SK-N-MC (cell line): Measurements from ENCODE around the gene DOCK1.

Experiments used
- DNase-seq: peaks from one replicate; pipeline ENCODE4 v3.0.0-alpha.2; 2011; ENCODE audit warnings: low read depth, low spot score
- H3K27ac ChIP-seq: fragments of 200-600 bp; sonication (generic); 2 replicates; pipeline ENCODE4 v1.5.1; 2016; ENCODE audit warnings: mixed run types
- H3K36me3 ChIP-seq: fragments of 200-600 bp; sonication (generic); 2 replicates; pipeline ENCODE4 v1.6.1; 2017; ENCODE audit warnings: antibody characterized with exemption, low read length, mixed read lengths; ENCODE audit not compliant: insufficient read depth
- H3K4me3 ChIP-seq: fragments of 200-600 bp; sonication (generic); 2 replicates; pipeline ENCODE4 v1.5.1; 2016
- H3K9ac ChIP-seq: fragments of 200-600 bp; sonication (generic); 2 replicates; pipeline ENCODE4 v1.8.0; 2017; ENCODE audit warnings: mixed run types, mixed read lengths; ENCODE audit not compliant: insufficient read length
- H3K9me3 ChIP-seq: fragments of 200-600 bp; sonication (generic); 2 replicates; pipeline ENCODE4 v1.6.1; 2017; ENCODE audit warnings: low read depth, mild to moderate bottlenecking, antibody characterized with exemption, low read length, moderate library complexity, mixed read lengths
- EZH2 ChIP-seq: fragments of 200-600 bp; sonication (generic); IDR thresholded peaks from one replicate; pipeline ENCODE4 v1.6.1; 2017; ENCODE audit warnings: antibody characterized with exemption
- FOXP2 ChIP-seq: optimal IDR thresholded peaks from 2 replicates; pipeline ENCODE3; 2011; ENCODE audit warnings: mild to moderate bottlenecking, moderate library complexity; ENCODE audit not compliant: insufficient read depth; ENCODE audit errors: extremely low read length, control extremely low read depth
- POLR2AphosphoS5 ChIP-seq: IDR thresholded peaks from 2 replicates; pipeline ENCODE4 v1.6.1; 2012; ENCODE audit warnings: mild to moderate bottlenecking, low read depth, low read length, borderline replicate concordance

The DOCK1 gene

DNA sequence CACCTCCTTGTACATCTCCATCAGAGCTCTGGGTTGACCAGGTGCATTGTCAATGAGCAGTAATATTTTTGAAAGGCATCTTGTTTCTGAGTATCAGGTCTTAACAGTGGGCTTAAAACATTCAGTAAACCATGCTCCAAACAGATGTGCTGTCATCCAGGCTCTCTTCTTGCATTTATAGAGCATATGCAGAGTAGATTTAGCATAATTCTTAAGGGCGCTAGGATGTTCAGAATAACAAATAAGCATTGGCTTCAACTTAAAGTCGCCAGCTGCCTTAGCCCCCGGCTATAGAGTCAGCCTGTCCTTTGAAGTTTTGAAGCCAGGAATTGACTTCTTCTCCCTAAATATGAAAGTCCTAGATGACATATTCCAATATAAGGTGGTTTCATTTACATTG lies 421.7 kb downstream of the DOCK1 start:
- H3K9ac ChIP-seq, result no peak overlapping the region
- H3K27ac ChIP-seq, result no peak overlapping the region
- no peaks in the 10 kb centered on the region for H3K36me3 ChIP-seq
- no peak for DNase-seq
- TF ChIP-seq EZH2, result no peak
- no peak for TF ChIP-seq FOXP2
- TF ChIP-seq POLR2AphosphoS5, result no peak
- no peak overlapping the region for H3K4me3 ChIP-seq
- H3K9me3 ChIP-seq, result no peaks in the 10 kb centered on the region

- no peak overlapping the region for H3K27ac ChIP-seq
- DNase-seq, result no peak
- no peak overlapping the region for H3K9ac ChIP-seq
Measured at GRCh38 chr10:127331696-127332095, 426.5 kb downstream of the DOCK1 start.

GRCh38 chr10:127332631-127333030 lies 427.4 kb downstream of the DOCK1 start:
- TF ChIP-seq POLR2AphosphoS5, result no peak
- Histone ChIP-seq H3K36me3 (no peaks in the 10 kb centered on the region), H3K9ac (no peak overlapping the region), H3K9me3 (no peaks in the 10 kb centered on the region), H3K27ac (no peak overlapping the region), H3K4me3 (no peak overlapping the region)
- no peak for DNase-seq

More at GRCh38 chr10:127331696-127332095, 426.5 kb downstream of the DOCK1 start:
- no peaks in the 10 kb centered on the region for H3K36me3 ChIP-seq
- H3K9me3 ChIP-seq, result no peaks in the 10 kb centered on the region
- no peak overlapping the region for H3K4me3 ChIP-seq
- no peak for TF ChIP-seq EZH2
- TF ChIP-seq FOXP2, result no peak
- no peak for TF ChIP-seq POLR2AphosphoS5

- Histone ChIP-seq H3K9ac (no peak overlapping the region), H3K36me3 (no peaks in the 10 kb centered on the region), H3K4me3 (no peak overlapping the region), H3K9me3 (no peaks in the 10 kb centered on the region), H3K27ac (no peak overlapping the region)
- DNase-seq, result no peak
- TF ChIP-seq EZH2 (no peak), FOXP2 (no peak), POLR2AphosphoS5 (no peak)
Measured at GRCh38 chr10:127337801-127338200, 432.6 kb downstream of the DOCK1 start.

DNA sequence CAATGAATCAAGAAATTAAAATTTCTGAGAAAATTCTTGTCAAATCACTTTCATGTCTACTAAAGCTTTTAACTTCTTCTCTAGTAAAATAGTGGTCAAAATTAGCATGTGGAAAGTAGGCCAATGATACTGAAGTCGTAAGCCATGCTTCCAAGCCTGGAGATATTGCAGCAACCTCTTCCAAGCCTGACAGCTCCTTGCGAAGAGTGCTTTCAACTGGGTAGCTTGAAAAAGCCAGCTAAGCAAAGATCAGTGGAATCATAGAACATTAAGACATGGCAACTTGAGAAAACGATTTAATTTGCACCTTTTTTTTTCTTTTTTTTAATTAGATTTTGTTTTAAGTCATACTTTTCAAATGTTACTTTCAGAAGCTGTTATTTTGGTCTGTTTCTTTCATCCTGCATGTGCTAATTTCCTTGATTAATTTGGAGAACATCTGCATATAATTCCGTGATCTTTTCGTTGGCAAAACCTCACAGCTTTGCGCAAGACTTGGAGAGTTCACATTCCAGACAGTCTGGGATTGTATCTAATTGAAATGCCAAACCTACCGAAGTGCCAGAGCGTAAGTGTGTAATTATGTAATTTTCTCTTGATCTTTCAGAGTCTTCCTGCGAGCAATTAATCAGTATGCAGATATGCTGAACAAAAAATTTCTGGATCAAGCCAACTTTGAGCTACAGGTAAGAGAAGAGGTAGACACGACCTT lies 433.3 kb downstream of the DOCK1 start:
- Histone ChIP-seq H3K36me3 (no peaks in the 10 kb centered on the region), H3K27ac (peak overlapping the region; percentile 31; the same call in 1 of the 2 replicates), H3K9me3 (no peaks in the 10 kb centered on the region), H3K9ac (no peak overlapping the region), H3K4me3 (no peak overlapping the region)
- DNase-seq, result no peak
- TF ChIP-seq POLR2AphosphoS5 (no peak), EZH2 (no peak), FOXP2 (no peak)

- no peak overlapping the region for H3K4me3 ChIP-seq
- TF ChIP-seq POLR2AphosphoS5 (no peak), EZH2 (no peak), FOXP2 (no peak)
- DNase-seq, result no peak
Measured at GRCh38 chr10:127343821-127344220, 438.6 kb downstream of the DOCK1 start.

GRCh38 chr10:127344346-127344745 lies 439.1 kb downstream of the DOCK1 start:
- no peaks in the 10 kb centered on the region for H3K36me3 ChIP-seq
- no peaks in the 10 kb centered on the region for H3K9me3 ChIP-seq
- H3K4me3 ChIP-seq, result no peak overlapping the region
- H3K9ac ChIP-seq, result no peak overlapping the region
- no peak overlapping the region for H3K27ac ChIP-seq
- TF ChIP-seq EZH2 (no peak), POLR2AphosphoS5 (no peak), FOXP2 (no peak)
- DNase-seq, result no peak

More at GRCh38 chr10:127343821-127344220, 438.6 kb downstream of the DOCK1 start:
- no peaks in the 10 kb centered on the region for H3K36me3 ChIP-seq
- H3K27ac ChIP-seq, result no peak overlapping the region
- no peaks in the 10 kb centered on the region for H3K9me3 ChIP-seq
- no peak overlapping the region for H3K9ac ChIP-seq

GRCh38 chr10:127345231-127345965 lies 440.2 kb downstream of the DOCK1 start:
- H3K9me3 ChIP-seq, result no peaks in the 10 kb centered on the region
- H3K9ac ChIP-seq, result no peak overlapping the region
- no peaks in the 10 kb centered on the region for H3K36me3 ChIP-seq
- H3K4me3 ChIP-seq, result no peak overlapping the region
- TF ChIP-seq EZH2, result no peak
- TF ChIP-seq FOXP2, result no peak
- no peak for TF ChIP-seq POLR2AphosphoS5
- H3K27ac ChIP-seq, result no peak overlapping the region
- no peak for DNase-seq

DNA sequence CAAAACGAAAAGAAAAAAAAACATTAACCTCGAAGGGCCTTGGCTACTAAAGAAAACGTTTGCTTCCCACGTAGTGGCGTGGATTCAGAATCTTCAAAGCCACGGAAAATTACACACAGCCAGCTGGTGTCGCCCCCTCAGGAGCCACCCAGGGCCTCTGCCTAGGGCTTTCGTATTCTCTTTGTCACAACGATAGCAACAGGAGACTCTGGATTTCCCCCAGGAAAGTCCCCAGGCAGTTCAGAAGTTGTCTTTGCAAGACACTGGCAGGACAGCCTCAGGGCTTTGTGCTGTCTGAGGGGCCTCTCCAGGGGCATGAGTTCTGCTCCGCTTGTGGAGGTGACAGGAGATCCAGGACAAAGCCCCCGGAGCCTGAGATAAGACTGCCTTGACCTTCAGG lies 441.4 kb downstream of the DOCK1 start:
- no peak overlapping the region for H3K27ac ChIP-seq
- no peak for DNase-seq
- no peak for TF ChIP-seq EZH2
- no peak for TF ChIP-seq FOXP2
- no peak for TF ChIP-seq POLR2AphosphoS5
- H3K9me3 ChIP-seq, result no peaks in the 10 kb centered on the region
- no peak overlapping the region for H3K9ac ChIP-seq
- no peak overlapping the region for H3K4me3 ChIP-seq
- H3K36me3 ChIP-seq, result no peaks in the 10 kb centered on the region
